ENCODE results near the gene TEX14. TPM values are rescaled to one million over a fixed set of nuclear protein-coding genes. Genes with fewer than 3 reads are reported as not detected.
"Not testable (repeated sequence)": the region's sequence is repeated elsewhere in the genome, so short reads cannot be mapped to it uniquely, and the experiment has no call there.

The TEX14 gene
- total RNA-seq, 4 donors from 2014 or later, result 0.27 TPM; not detected in 3

DNA sequence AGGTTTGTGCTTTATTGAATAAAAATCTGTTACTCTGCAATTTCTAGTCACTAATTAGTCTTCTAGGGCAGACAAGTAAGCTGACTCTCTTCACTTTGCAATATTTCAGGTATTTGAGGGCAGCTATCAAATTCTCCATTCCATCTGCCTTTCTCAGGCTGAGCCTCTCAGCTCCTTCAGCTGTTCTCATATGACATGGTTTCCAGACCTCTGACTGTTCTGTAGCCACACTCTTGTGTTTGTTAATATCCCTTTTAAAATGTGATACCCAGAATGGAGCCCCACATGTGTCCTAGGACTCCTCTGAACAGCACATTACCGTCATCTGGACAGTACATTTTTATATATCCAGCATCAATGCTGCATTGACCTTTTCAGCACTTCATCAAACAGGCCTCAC lies 131.3 kb downstream of the TEX14 start:
- DNase-seq, result no peak
- Histone ChIP-seq H3K9me3 (no peaks in the 10 kb centered on the region), H3K27ac (no peak overlapping the region), H3K36me3 (no peaks in the 10 kb centered on the region), H3K4me1 (no peaks in the 10 kb centered on the region), H3K4me3 (no peak overlapping the region), H3K27me3 (no peaks in the 10 kb centered on the region)
- intact Hi-C loops (cut with DNase I; ENCODE audit: low total_unique reads) (no loop called here), in situ Hi-C loops (cut with MboI; ENCODE audit: low pct_ligation_motif_present in 1 of 4, low pct_unique_long_range_greater_than_20kb in 1 of 4, low sequenced_read_pairs in 3 of 4) (no loop called here)
- 83 to 86% methylated on average over 1 of the region's 1 CpG for WGBS, 2 donors (ENCODE audit: low coverage in 1 of 2)
- TF ChIP-seq POLR2A (IDR thresholded peaks at IDR 0.05) (no peak), EP300 (IDR thresholded peaks at IDR 0.05; ENCODE audit: low read depth) (no peak), POLR2AphosphoS5 (IDR thresholded peaks at IDR 0.05) (no peak), CTCF (IDR thresholded peaks at IDR 0.05) (no peak)

GRCh38 chr17:58557981-58558380 lies 133.9 kb downstream of the TEX14 start:
- no peak overlapping the region for H3K27ac ChIP-seq
- H3K36me3 ChIP-seq, result no peaks in the 10 kb centered on the region
- H3K4me1 ChIP-seq, result no peaks in the 10 kb centered on the region
- 78 to 84% methylated on average over 1 to 3 of the region's 3 CpGs for WGBS, 2 donors (ENCODE audit: low coverage in 1 of 2)
- TF ChIP-seq CTCF (IDR thresholded peaks at IDR 0.05) (no peak), EP300 (IDR thresholded peaks at IDR 0.05; ENCODE audit: low read depth) (no peak), POLR2AphosphoS5 (IDR thresholded peaks at IDR 0.05) (no peak), POLR2A (IDR thresholded peaks at IDR 0.05) (no peak)
- no peaks in the 10 kb centered on the region for H3K9me3 ChIP-seq
- H3K27me3 ChIP-seq, result no peaks in the 10 kb centered on the region
- intact Hi-C loops (cut with DNase I; ENCODE audit: low total_unique reads), result no loop called here
- no peak overlapping the region for H3K4me3 ChIP-seq
- in situ Hi-C loops (cut with MboI; ENCODE audit: low pct_ligation_motif_present in 1 of 4, low pct_unique_long_range_greater_than_20kb in 1 of 4, low sequenced_read_pairs in 3 of 4), result no loop called here
- DNase-seq, result no peak

DNA sequence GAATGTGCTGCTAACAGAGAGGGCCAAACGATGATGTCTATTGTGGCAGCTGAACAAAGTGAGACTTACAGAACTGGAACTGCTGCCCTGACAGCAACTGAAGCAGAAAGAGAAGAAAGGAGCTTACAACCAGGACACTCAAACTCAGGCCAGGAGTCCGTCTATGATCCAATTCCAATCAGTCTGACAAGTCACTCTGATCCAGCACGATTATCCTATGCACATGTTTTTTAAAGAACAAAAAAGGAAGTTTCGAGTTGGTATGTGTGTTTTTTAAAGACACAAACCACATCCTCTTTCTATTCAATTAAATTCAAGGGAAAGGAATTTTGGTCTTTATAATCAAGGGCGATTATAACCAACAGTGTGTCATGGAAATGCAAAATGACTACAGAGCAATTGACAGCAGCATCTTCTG lies 135.0 kb downstream of the TEX14 start:
- WGBS, 2 donors (ENCODE audit: low coverage in 1 of 2), result 63 to 64% methylated on average over 5 of the region's 5 CpGs
- in situ Hi-C loops (cut with MboI; ENCODE audit: low pct_ligation_motif_present in 1 of 4, low pct_unique_long_range_greater_than_20kb in 1 of 4, low sequenced_read_pairs in 3 of 4), result no loop called here

DNA sequence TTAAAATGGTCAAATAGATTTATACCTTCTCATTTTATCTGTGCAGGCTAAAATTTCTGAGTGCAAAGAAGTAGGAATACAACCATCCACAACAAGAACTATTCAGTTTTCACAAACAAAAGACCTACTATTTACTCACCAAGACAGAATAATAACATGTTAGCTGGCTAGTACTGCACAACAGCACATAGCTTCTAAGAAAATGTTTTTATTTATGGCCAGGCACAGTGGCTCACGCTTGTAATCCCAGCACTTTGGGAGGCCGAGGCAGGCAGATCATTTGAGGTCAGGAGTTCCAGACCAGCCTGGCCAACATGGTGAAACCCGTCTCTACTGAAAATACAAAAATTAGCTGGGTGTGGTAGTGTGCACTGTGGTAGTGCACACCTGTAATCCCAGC lies 136.7 kb downstream of the TEX14 start:
- H3K4me3 ChIP-seq; H3K27ac ChIP-seq; in situ Hi-C loops (cut with MboI; ENCODE audit: low pct_ligation_motif_present in 1 of 4, low pct_unique_long_range_greater_than_20kb in 1 of 4, low sequenced_read_pairs in 3 of 4); H3K36me3 ChIP-seq; intact Hi-C loops (cut with DNase I; ENCODE audit: low total_unique reads); H3K4me1 ChIP-seq; DNase-seq; H3K27me3 ChIP-seq; H3K9me3 ChIP-seq: not testable (repeated sequence)
- 40 to 91% methylated on average over 1 to 3 of the region's 3 CpGs for WGBS, 2 donors (ENCODE audit: low coverage in 1 of 2)

More for the DNA sequence above, 135.0 kb downstream of the TEX14 start:
- H3K4me3 ChIP-seq, result no peak overlapping the region
- TF ChIP-seq POLR2A (IDR thresholded peaks at IDR 0.05) (no peak), CTCF (IDR thresholded peaks at IDR 0.05) (no peak), POLR2AphosphoS5 (IDR thresholded peaks at IDR 0.05) (no peak), EP300 (IDR thresholded peaks at IDR 0.05; ENCODE audit: low read depth) (no peak)
- intact Hi-C loops (cut with DNase I; ENCODE audit: low total_unique reads), result no loop called here
- DNase-seq, result no peak
- no peak overlapping the region for H3K27ac ChIP-seq
- H3K36me3 ChIP-seq, result no peaks in the 10 kb centered on the region
- H3K27me3 ChIP-seq, result no peaks in the 10 kb centered on the region
- H3K9me3 ChIP-seq, result no peaks in the 10 kb centered on the region
- H3K4me1 ChIP-seq, result no peaks in the 10 kb centered on the region

DNA sequence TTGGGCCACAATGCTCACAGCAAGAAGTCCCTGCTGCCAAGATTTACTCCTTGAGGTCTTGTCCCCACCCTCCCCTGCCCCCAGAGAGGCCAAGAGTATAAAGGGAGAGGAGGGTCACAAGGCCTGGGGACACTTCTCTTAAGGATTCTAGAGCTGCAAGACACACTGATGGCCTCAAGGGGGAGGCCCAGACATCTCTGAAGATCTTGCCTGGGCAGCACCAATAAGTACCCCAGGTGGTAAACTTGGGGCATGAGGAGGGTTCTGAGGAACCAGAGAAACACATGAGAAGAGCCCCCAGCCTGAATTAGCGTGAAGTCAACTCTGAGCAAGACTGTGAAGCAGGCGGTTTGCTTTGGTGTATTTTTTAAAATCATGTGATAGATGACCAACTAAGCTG lies 150.6 kb downstream of the TEX14 start:
- intact Hi-C loops (cut with DNase I; ENCODE audit: low total_unique reads), result no loop called here
- in situ Hi-C loops (cut with MboI; ENCODE audit: low pct_ligation_motif_present in 1 of 4, low pct_unique_long_range_greater_than_20kb in 1 of 4, low sequenced_read_pairs in 3 of 4), result no loop called here
- Histone ChIP-seq H3K4me1 (no peaks in the 10 kb centered on the region), H3K9me3 (no peaks in the 10 kb centered on the region), H3K4me3 (no peak overlapping the region), H3K27ac (no peak overlapping the region), H3K36me3 (no peaks in the 10 kb centered on the region), H3K27me3 (peaks cover 4% of the 10 kb centered on the region)
- WGBS, 2 donors (ENCODE audit: low coverage in 1 of 2), result 67 to 94% methylated on average over 2 of the region's 2 CpGs
- TF ChIP-seq POLR2AphosphoS5 (IDR thresholded peaks at IDR 0.05) (no peak), EP300 (IDR thresholded peaks at IDR 0.05; ENCODE audit: low read depth) (no peak), POLR2A (IDR thresholded peaks at IDR 0.05) (no peak), CTCF (IDR thresholded peaks at IDR 0.05) (no peak)
- DNase-seq, result no peak

All from transverse colon (tissue), 4 donors.